ENCODE results near the gene SQOR. TPM values are rescaled to one million over a fixed set of nuclear protein-coding genes. Genes with fewer than 3 reads are reported as not detected.

SQOR gene
- total RNA-seq, 1 experiment from 2014 or later, result 40.9 TPM

GRCh38 chr15:45635191-45635638 is 386 bp downstream of the SQOR start:
- peak overlapping the region; percentile 98 for H2AFZ ChIP-seq
- H3K4me1 ChIP-seq (replicated peaks; ENCODE audit: insufficient read depth), result peaks cover 18% of the 10 kb centered on the region
- TSS peak; percentile 43 for BruUV-seq (replicated peaks)
- no peaks in the 10 kb centered on the region for H3K27me3 ChIP-seq (ENCODE audit: insufficient read depth, low read depth)
- no peaks in the 10 kb centered on the region for H4K20me1 ChIP-seq (ENCODE audit: insufficient read depth)
- no peaks in the 10 kb centered on the region for H3K36me3 ChIP-seq (ENCODE audit: low read depth)
- intact Hi-C loops (cut with micrococcal nuclease; ENCODE audit: unreplicated experiment), result loop anchor here (5.0 kb wide), 1 partner anchor 72 kb away; no protein-coding TSS in a partner anchor
- peak overlapping the region; percentile 87 for H3K4me2 ChIP-seq
- no peaks in the 10 kb centered on the region for H3K9me3 ChIP-seq (ENCODE audit: insufficient read depth, low read depth)
- TF ChIP-seq CTCF (conservative IDR thresholded peaks at IDR 0.05) (peak; percentile 59), EZH2 (IDR thresholded peaks at IDR 0.05; ENCODE audit: low read depth) (no peak)
- DNase-seq, result peak in 1 of 2 experiments; percentile 65
- H3K27ac ChIP-seq, result peak overlapping the region; percentile 62
- CTCF ChIA-PET, result no interaction called here
- peaks cover 20% of the 10 kb centered on the region for H3K79me2 ChIP-seq (ENCODE audit: low read depth)
- peaks cover 12% of the 10 kb centered on the region for H3F3A ChIP-seq (ENCODE audit: insufficient read depth, low read depth)
- H3K9me2 ChIP-seq (ENCODE audit: insufficient read depth), result no peaks in the 10 kb centered on the region
- peak overlapping the region; percentile 91 for H3K4me3 ChIP-seq
- POLR2A ChIA-PET (ENCODE audit: unreplicated experiment), result no interaction called here

- no peak for DNase-seq
- H3K27me3 ChIP-seq (ENCODE audit: insufficient read depth, low read depth), result no peaks in the 10 kb centered on the region
- no peaks in the 10 kb centered on the region for H4K20me1 ChIP-seq (ENCODE audit: insufficient read depth)
- no peaks in the 10 kb centered on the region for H3K36me3 ChIP-seq (ENCODE audit: low read depth)
- POLR2A ChIA-PET (ENCODE audit: unreplicated experiment), result no interaction called here
- no TSS peak for BruUV-seq (replicated peaks)
- peaks cover 18% of the 10 kb centered on the region for H3F3A ChIP-seq (ENCODE audit: insufficient read depth, low read depth)
- H3K79me2 ChIP-seq (ENCODE audit: low read depth), result peaks cover 20% of the 10 kb centered on the region
- H3K4me3 ChIP-seq, result peak overlapping the region; percentile 91
- intact Hi-C loops (cut with micrococcal nuclease; ENCODE audit: unreplicated experiment), result loop anchor here (5.0 kb wide), 1 partner anchor 71 kb away; no protein-coding TSS in a partner anchor
- CTCF ChIA-PET, result no interaction called here
- TF ChIP-seq CTCF (conservative IDR thresholded peaks at IDR 0.05) (no peak), EZH2 (IDR thresholded peaks at IDR 0.05; ENCODE audit: low read depth) (no peak)
- H2AFZ ChIP-seq, result peak overlapping the region; percentile 98
- H3K9me3 ChIP-seq (ENCODE audit: insufficient read depth, low read depth), result no peaks in the 10 kb centered on the region
- peak overlapping the region; percentile 87 for H3K4me2 ChIP-seq
- H3K9me2 ChIP-seq (ENCODE audit: insufficient read depth), result no peaks in the 10 kb centered on the region
- H3K4me1 ChIP-seq (replicated peaks; ENCODE audit: insufficient read depth), result peaks cover 24% of the 10 kb centered on the region
- H3K27ac ChIP-seq, result no peak overlapping the region
These were observed 999 bp downstream of the SQOR start for GRCh38 chr15:45635763-45636292.

GRCh38 chr15:45637141-45637540 is 2.3 kb downstream of the SQOR start:
- Histone ChIP-seq H3K9me3 (ENCODE audit: insufficient read depth, low read depth) (no peaks in the 10 kb centered on the region), H4K20me1 (ENCODE audit: insufficient read depth) (no peaks in the 10 kb centered on the region), H3K36me3 (ENCODE audit: low read depth) (no peaks in the 10 kb centered on the region), H3F3A (ENCODE audit: insufficient read depth, low read depth) (peaks cover 31% of the 10 kb centered on the region), H3K4me2 (no peak overlapping the region), H3K4me3 (no peak overlapping the region), H3K27me3 (ENCODE audit: insufficient read depth, low read depth) (no peaks in the 10 kb centered on the region), H3K79me2 (ENCODE audit: low read depth) (peaks cover 20% of the 10 kb centered on the region), H3K4me1 (replicated peaks; ENCODE audit: insufficient read depth) (peaks cover 27% of the 10 kb centered on the region), H2AFZ (no peak overlapping the region), H3K9me2 (ENCODE audit: insufficient read depth) (no peaks in the 10 kb centered on the region), H3K27ac (0 out of 2 replicates have a peak overlapping the region, but pooled peaks have one; percentile 37)
- DNase-seq, result no peak
- POLR2A ChIA-PET (ENCODE audit: unreplicated experiment), result no interaction called here
- BruUV-seq (replicated peaks), result no TSS peak
- intact Hi-C loops (cut with micrococcal nuclease; ENCODE audit: unreplicated experiment), result loop anchor here (5.0 kb wide), 1 partner anchor 70 kb away; no protein-coding TSS in a partner anchor
- no peak for TF ChIP-seq CTCF (conservative IDR thresholded peaks at IDR 0.05)
- TF ChIP-seq EZH2 (IDR thresholded peaks at IDR 0.05; ENCODE audit: low read depth), result no peak
- CTCF ChIA-PET, result interaction anchor here (0.7 kb wide), 1 partner anchor 206 kb away, joined by 8 read pairs; no protein-coding TSS in a partner anchor

All from PC-9 (cell line).